H1 (cell line): ENCODE data around the gene LCE5A. TPM values are rescaled to one million over a fixed set of nuclear protein-coding genes. Genes with fewer than 3 reads are reported as not detected.

Experiments used
- CTCF ChIA-PET: fragments of 300-600 bp; sonication (Branson Sonifier 250); formaldehyde crosslinking; loops from one replicate; lab custom pipeline; 2021; ENCODE audit not compliant: partially characterized antibody; lab: Charles Lee
- POLR2A ChIA-PET: fragments of 300-600 bp; sonication (Branson Sonifier 250); formaldehyde crosslinking; loops from one replicate; lab custom pipeline; 2021; ENCODE audit warnings: inconsistent platforms; ENCODE audit not compliant: partially characterized antibody; lab: Charles Lee
- DNase-seq, 2 experiments: peaks; one replicate each; pipeline versions ENCODE4 v3.0.0 to v3.0.0-alpha.2; 2010 to 2022; ENCODE audit warnings: low spot score in 2 of 2, low read depth in 1 of 2, mixed read lengths in 1 of 2
- FAIRE-seq: peaks from 2 replicates; lab custom pipeline; 2011; peaks lifted over from hg19 to GRCh38; lab: Jason Lieb, UNC
- H2AFZ ChIP-seq: 2 replicates; pipeline ENCODE4 v1.8.1; 2012; ENCODE audit warnings: low read length, inconsistent platforms
- H2AK5ac ChIP-seq: 2 replicates; pipeline ENCODE4 v1.6.1; 2013; ENCODE audit warnings: low read depth, low read length
- H2BK120ac ChIP-seq: replicated peaks from 2 replicates; pipeline ENCODE3; 2013; ENCODE audit warnings: low read depth, low read length, inconsistent platforms
- H2BK12ac ChIP-seq: 2 replicates; pipeline ENCODE4 v1.6.1; 2013; ENCODE audit warnings: low read depth, low read length
- H2BK15ac ChIP-seq: 2 replicates; pipeline ENCODE4 v1.6.1; 2013; ENCODE audit warnings: low read length
- H2BK20ac ChIP-seq: 2 replicates; pipeline ENCODE4 v1.6.1; 2013; ENCODE audit warnings: low read length
- H2BK5ac ChIP-seq: 2 replicates; pipeline ENCODE4 v1.6.1; 2013; ENCODE audit warnings: low read depth, low read length
- H3K14ac ChIP-seq: 2 replicates; pipeline ENCODE4 v1.6.1; 2013; ENCODE audit warnings: inconsistent platforms; ENCODE audit not compliant: insufficient read length
- H3K18ac ChIP-seq: 2 replicates; pipeline ENCODE4 v1.6.1; 2013; ENCODE audit warnings: low read length; ENCODE audit errors: extremely low read depth
- H3K23ac ChIP-seq: 2 replicates; pipeline ENCODE4 v1.6.1; 2013; ENCODE audit warnings: inconsistent platforms; ENCODE audit not compliant: insufficient read length
- H3K23me2 ChIP-seq: 2 replicates; pipeline ENCODE4 v1.6.1; 2013; ENCODE audit warnings: low read depth, low read length
- H3K27ac ChIP-seq: 2 replicates; pipeline ENCODE4 v1.6.1; 2011; ENCODE audit warnings: low read depth, low read length, inconsistent platforms
- H3K27me3 ChIP-seq, 4 experiments: replicated peaks in 1 of 4; 1 replicate in 1 of 4; 2 replicates in 3 of 4; pipeline versions ENCODE4 v1.6.1 to v1.8.1; 2011 to 2013; ENCODE audit warnings: low read length in 3 of 4, mild to moderate bottlenecking in 3 of 4, inconsistent platforms in 2 of 4, mixed read lengths in 2 of 4, moderate library complexity in 1 of 4; ENCODE audit not compliant: control insufficient read depth in 3 of 4, insufficient read depth in 3 of 4; ENCODE audit errors: extremely low read depth in 1 of 4
- H3K36me3 ChIP-seq, 4 experiments: 2 replicates each; pipeline versions ENCODE4 v1.6.1 to v1.8.1; 2011 to 2013; ENCODE audit warnings: mild to moderate bottlenecking in 4 of 4, low read length in 3 of 4, moderate library complexity in 2 of 4, control low read depth in 1 of 4, inconsistent platforms in 1 of 4; ENCODE audit not compliant: insufficient read depth in 4 of 4, control insufficient read depth in 2 of 4
- H3K4ac ChIP-seq: replicated peaks from 2 replicates; pipeline ENCODE3; 2013; ENCODE audit warnings: low read length, low read depth, mixed read lengths, inconsistent platforms; ENCODE audit not compliant: insufficient read length
- H3K4me1 ChIP-seq, 4 experiments: replicated peaks in 1 of 4; 1 replicate in 1 of 4; 2 replicates in 3 of 4; pipeline versions ENCODE4 v1.6.1 to v1.8.1; 2011 to 2013; ENCODE audit warnings: low read length in 3 of 4, inconsistent platforms in 2 of 4, mixed read lengths in 1 of 4; ENCODE audit not compliant: insufficient read depth in 4 of 4, control insufficient read depth in 3 of 4
- H3K4me2 ChIP-seq, 2 experiments: 2 replicates each; pipeline versions ENCODE4 v1.6.1 to v1.8.1; 2011 to 2013; ENCODE audit warnings: low read depth in 2 of 2, low read length in 2 of 2, control low read depth in 1 of 2, inconsistent platforms in 1 of 2, mild to moderate bottlenecking in 1 of 2; ENCODE audit not compliant: insufficient read depth in 1 of 2
- H3K4me3 ChIP-seq, 4 experiments: fragments of 200-600, 300-600 bp in 1 of 4; sonication (generic), shearing (Covaris generic), sonication (Bioruptor Twin) in 1 of 4; 2 replicates each; pipeline versions ENCODE4 v1.5.1 to v1.8.1; 2011 to 2016; ENCODE audit warnings: low read length in 4 of 4, low read depth in 3 of 4, control low read depth in 2 of 4, inconsistent platforms in 2 of 4, mild to moderate bottlenecking in 2 of 4, mixed read lengths in 1 of 4, moderate library complexity in 1 of 4; ENCODE audit not compliant: insufficient read depth in 2 of 4; ENCODE audit errors: extremely low read depth in 1 of 4
- H3K56ac ChIP-seq: replicated peaks from 2 replicates; pipeline ENCODE3; 2013; ENCODE audit warnings: low read depth, mild to moderate bottlenecking, mixed read lengths, low read length, inconsistent platforms; ENCODE audit not compliant: insufficient read length
- H3K79me1 ChIP-seq: 2 replicates; pipeline ENCODE4 v1.6.1; 2013; ENCODE audit warnings: low read depth, low read length, control low read depth
- H3K79me2 ChIP-seq, 2 experiments: 2 replicates each; pipeline versions ENCODE4 v1.6.1 to v1.8.1; 2012 to 2013; ENCODE audit warnings: low read length in 2 of 2, mild to moderate bottlenecking in 2 of 2, inconsistent platforms in 1 of 2; ENCODE audit not compliant: insufficient read depth in 2 of 2, control insufficient read depth in 1 of 2
- H3K9ac ChIP-seq, 4 experiments: replicated peaks in 1 of 4; 1 replicate in 1 of 4; 2 replicates in 3 of 4; pipeline versions ENCODE4 v1.6.1 to v1.8.1; 2011 to 2013; ENCODE audit warnings: low read depth in 3 of 4, low read length in 3 of 4, control low read depth in 2 of 4, mild to moderate bottlenecking in 2 of 4, moderate library complexity in 2 of 4, inconsistent platforms in 1 of 4; ENCODE audit errors: extremely low read depth in 1 of 4
- H3K9me3 ChIP-seq, 2 experiments: 2 replicates each; pipeline versions ENCODE4 v1.6.1 to v1.8.1; 2012 to 2013; ENCODE audit warnings: mild to moderate bottlenecking in 2 of 2, moderate library complexity in 2 of 2, control low read depth in 1 of 2, inconsistent platforms in 1 of 2, low read depth in 1 of 2, low read length in 1 of 2, mixed read lengths in 1 of 2; ENCODE audit not compliant: insufficient read depth in 2 of 2
- H4K20me1 ChIP-seq, 2 experiments: replicated peaks in 1 of 2; 2 replicates each; pipeline versions ENCODE3 to v1.8.1; 2011 to 2013; ENCODE audit warnings: inconsistent platforms in 2 of 2, low read length in 2 of 2, mild to moderate bottlenecking in 1 of 2; ENCODE audit not compliant: insufficient read depth in 2 of 2, control insufficient read depth in 1 of 2
- H4K5ac ChIP-seq: 2 replicates; pipeline ENCODE4 v1.6.1; 2013; ENCODE audit warnings: low read length, low read depth, mixed read lengths, inconsistent platforms; ENCODE audit not compliant: insufficient read length
- H4K8ac ChIP-seq: 2 replicates; pipeline ENCODE4 v1.8.0; 2013; ENCODE audit warnings: mild to moderate bottlenecking, moderate library complexity, low read length, inconsistent platforms; ENCODE audit not compliant: insufficient read depth; ENCODE audit errors: extremely low read depth
- H4K91ac ChIP-seq: replicated peaks from 2 replicates; pipeline ENCODE3; 2013; ENCODE audit warnings: low read length, mixed read lengths, inconsistent platforms; ENCODE audit not compliant: insufficient read length
- BCL11A ChIP-seq, 2 experiments: IDR thresholded peaks; one replicate each; pipeline ENCODE4 v1.6.1; 2011; ENCODE audit warnings: low read depth in 2 of 2, low read length in 2 of 2, mild to moderate bottlenecking in 2 of 2
- EP300 ChIP-seq, 2 experiments: IDR thresholded peaks; 1 replicate in 1 of 2; 2 replicates in 1 of 2; pipeline ENCODE4 v1.6.1; 2011 to 2012; ENCODE audit warnings: low read depth in 2 of 2, low read length in 2 of 2, mild to moderate bottlenecking in 2 of 2, borderline replicate concordance in 1 of 2, inconsistent platforms in 1 of 2, moderate library complexity in 1 of 2
- FOSL1 ChIP-seq: IDR thresholded peaks from 2 replicates; pipeline ENCODE4 v1.6.1; 2011; ENCODE audit warnings: mild to moderate bottlenecking, low read depth, low read length, moderate library complexity; ENCODE audit not compliant: insufficient read depth
- HDAC6 ChIP-seq: IDR thresholded peaks from one replicate; pipeline ENCODE4 v1.7.1; 2012; ENCODE audit warnings: low read depth, mild to moderate bottlenecking, inconsistent platforms, low read length, moderate library complexity
- SUZ12 ChIP-seq: fragments of 200-600 bp; sonication (generic); IDR thresholded peaks from 2 replicates; pipeline ENCODE4 v1.6.1; 2012; ENCODE audit warnings: mild to moderate bottlenecking, inconsistent platforms, low read length, moderate library complexity, mixed read lengths
- TAF7 ChIP-seq: optimal IDR thresholded peaks from 2 replicates; pipeline ENCODE3; 2011; ENCODE audit warnings: low read depth, mild to moderate bottlenecking, inconsistent platforms, low read length, moderate library complexity, borderline replicate concordance
- WGBS, 2 experiments: shearing (Covaris generic) in 1 of 2; methylation state at CpG; one replicate each; pipeline versions ENCODE4 v1.1.6 to v1.1.7; 2013 to 2015; ENCODE audit warnings: low lambda C conversion rate in 2 of 2, mixed read lengths in 2 of 2, inconsistent platforms in 1 of 2, low coverage in 1 of 2, missing lambda C conversion rate in 1 of 2; ENCODE audit not compliant: insufficient replicate concordance in 2 of 2, insufficient coverage in 1 of 2, insufficient read length in 1 of 2; ENCODE audit errors: extremely low coverage in 1 of 2, missing lambda C conversion rate in 1 of 2; 5-methylcytosine and 5-hydroxymethylcytosine counted together
- polyA plus RNA-seq, 7 experiments: library from polyadenylated mRNA; depleted of rRNA in 3 of 7; stranded (reverse) in 5 of 7; unstranded in 2 of 7; fragments of >200 nt in 5 of 7; fragments of 200-250 nt in 2 of 7; gene quantifications; 1 replicate in 5 of 7; 2 replicates in 1 of 7; 4 replicates in 1 of 7; pipeline versions ENCODE4 v1.2.1 to v1.2.3, GENCODE V29; 2011 to 2013; ENCODE audit warnings: missing spikeins in 2 of 7, mixed read lengths in 2 of 7
- total RNA-seq: library from RNA; stranded (reverse); fragmentation: NEBNext Ultra II Directional; extraction: Animal tissue kit (Norgen Biotek cat#: 25700); gene quantifications from 2 replicates; pipeline ENCODE4 v1.2.1, GENCODE V29; 2021

The LCE5A gene
- total and polyA plus RNA-seq, 2 of the 8 experiments (the other 6 are each of a cell fraction or from before 2014, with no cell fraction given) = not detected

DNA sequence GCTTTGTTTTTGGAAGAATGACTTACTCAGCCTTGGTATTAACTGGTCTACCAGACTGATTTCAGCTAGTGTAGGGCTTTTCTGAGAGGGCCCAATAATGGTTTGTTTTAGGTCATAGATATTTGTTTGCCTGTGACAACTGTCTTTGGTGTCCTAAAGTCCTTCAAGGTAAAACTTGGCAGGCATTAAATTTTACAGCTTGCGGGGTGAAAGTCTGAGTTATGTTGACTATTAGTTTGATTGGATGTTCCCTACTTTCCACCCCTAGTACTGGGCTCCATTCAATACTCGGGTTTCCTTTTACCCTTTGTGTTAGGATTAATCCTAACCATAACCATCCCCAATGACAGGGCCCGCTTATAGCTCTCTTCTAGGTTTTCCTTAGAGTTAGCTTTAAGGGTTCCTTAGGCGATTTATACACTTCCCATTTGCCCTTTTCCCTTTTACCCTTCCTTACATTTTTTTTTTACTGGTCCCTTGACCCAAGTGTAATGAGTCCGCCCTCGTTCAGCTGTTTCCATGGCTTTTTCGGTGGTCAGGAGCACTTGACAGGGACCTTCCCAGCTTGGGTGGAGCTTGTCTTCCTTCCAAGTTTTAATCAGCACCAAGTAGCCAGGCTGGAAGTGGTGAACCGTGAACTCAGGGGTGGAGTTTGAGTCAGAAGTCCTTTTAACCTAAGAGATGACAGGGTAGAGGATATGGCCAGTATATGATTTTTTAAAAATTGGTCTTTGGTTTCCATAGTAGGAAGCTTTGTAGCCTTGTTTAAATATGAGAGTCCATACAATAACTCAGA, 28.5 kb upstream of the LCE5A start:
- Histone ChIP-seq H2BK15ac (no peak overlapping the region), H3K27me3 (no peaks in the 10 kb centered on the region), H3K23me2 (no peaks in the 10 kb centered on the region), H2AK5ac (no peak overlapping the region), H3K36me3 (no peaks in the 10 kb centered on the region), H3K14ac (no peak overlapping the region), H2AFZ (no peak overlapping the region), H3K27ac (no peak overlapping the region), H4K91ac (no peak overlapping the region), H3K4ac (no peak overlapping the region), H3K79me2 (no peaks in the 10 kb centered on the region), H3K18ac (no peak overlapping the region), H3K4me3 (no peak overlapping the region), H4K8ac (no peak overlapping the region), H2BK5ac (no peak overlapping the region), H3K9ac (no peak overlapping the region), H2BK20ac (no peak overlapping the region), H2BK12ac (no peak overlapping the region), H2BK120ac (no peak overlapping the region), H3K9me3 (peaks cover 76 to 93% of the 10 kb centered on the region in 2 experiments), H3K4me2 (no peak overlapping the region), H4K20me1 (no peaks in the 10 kb centered on the region), H3K4me1 (no peaks in the 10 kb centered on the region), H3K23ac (no peak overlapping the region), H3K56ac (no peak overlapping the region), H3K79me1 (no peaks in the 10 kb centered on the region), H4K5ac (no peak overlapping the region)
- no peak for TF ChIP-seq SUZ12
- TF ChIP-seq HDAC6 = no peak
- TF ChIP-seq EP300 (IDR thresholded peaks at IDR 0.05; ENCODE audit: borderline replicate concordance in 1 of 2, low read depth in 2 of 2, low read length in 2 of 2) = no peak
- no peak for TF ChIP-seq TAF7
- TF ChIP-seq FOSL1 = no peak
- no peak for TF ChIP-seq BCL11A (IDR thresholded peaks at IDR 0.05; ENCODE audit: low read depth in 2 of 2, low read length in 2 of 2)
- 79% methylated on average over 8 of the region's 8 CpGs; no CpG with 5 or more reads in 1 of the 2 experiments for WGBS, 2 experiments
- ChIA-PET CTCF (no interaction called here), POLR2A (no interaction called here)
- DNase-seq (no peak), FAIRE-seq (no peak)
